ENCODE measurements around the gene DNM2.

The DNM2 gene

GRCh38 chr19:10686193-10686592 lies 31.7 kb upstream of the DNM2 start:
- H3K27ac ChIP-seq: no peak overlapping the region
- TF ChIP-seq ZFX (IDR thresholded peaks at IDR 0.05) (no peak), CTCF (conservative IDR thresholded peaks at IDR 0.05) (no peak)

GRCh38 chr19:10686661-10687517 lies 31.0 kb upstream of the DNM2 start:
- H3K27ac ChIP-seq: no peak overlapping the region
- TF ChIP-seq ZFX (IDR thresholded peaks at IDR 0.05): no peak

GRCh38 chr19:10687518-10688288 lies 30.2 kb upstream of the DNM2 start:
- TF ChIP-seq CTCF (conservative IDR thresholded peaks at IDR 0.05): no peak
- TF ChIP-seq ZFX (IDR thresholded peaks at IDR 0.05): no peak
- no peak overlapping the region for H3K27ac ChIP-seq

- TF ChIP-seq ZFX (IDR thresholded peaks at IDR 0.05): no peak
- no peak for TF ChIP-seq CTCF (conservative IDR thresholded peaks at IDR 0.05)
- no peak overlapping the region for H3K27ac ChIP-seq
Measured at GRCh38 chr19:10688545-10689280, 29.2 kb upstream of the DNM2 start.

- TF ChIP-seq ZFX (IDR thresholded peaks at IDR 0.05): no peak
- no peak for TF ChIP-seq CTCF (conservative IDR thresholded peaks at IDR 0.05)
- no peak overlapping the region for H3K27ac ChIP-seq
Measured at GRCh38 chr19:10690341-10690781, 27.5 kb upstream of the DNM2 start.

- TF ChIP-seq CTCF (conservative IDR thresholded peaks at IDR 0.05): no peak
- TF ChIP-seq ZFX (IDR thresholded peaks at IDR 0.05): no peak
- H3K27ac ChIP-seq: no peak overlapping the region
Measured at GRCh38 chr19:10691178-10691881, 26.5 kb upstream of the DNM2 start.

- H3K27ac ChIP-seq: no peak overlapping the region
- TF ChIP-seq ZFX (IDR thresholded peaks at IDR 0.05) (no peak), CTCF (conservative IDR thresholded peaks at IDR 0.05) (no peak)
Measured at GRCh38 chr19:10691883-10692282, 26.0 kb upstream of the DNM2 start.
